ENCODE measurements around the gene LAP3.
"Not testable (repeated sequence)": the region's sequence is repeated elsewhere in the genome, so short reads cannot be mapped to it uniquely, and the experiment has no call there.

Gene LAP3

GRCh38 chr4:17576932-17577664 lies at the start of gene LAP3:
TSS of gene LAP3 (plus strand) at chr4:17577198. CDS start at chr4:17577466, 268 bp downstream.
- peak; percentile 99 for DNase-seq

GRCh38 chr4:17528551-17529165 lies 48.3 kb upstream of the LAP3 start:
- DNase-seq = no peak

DNA sequence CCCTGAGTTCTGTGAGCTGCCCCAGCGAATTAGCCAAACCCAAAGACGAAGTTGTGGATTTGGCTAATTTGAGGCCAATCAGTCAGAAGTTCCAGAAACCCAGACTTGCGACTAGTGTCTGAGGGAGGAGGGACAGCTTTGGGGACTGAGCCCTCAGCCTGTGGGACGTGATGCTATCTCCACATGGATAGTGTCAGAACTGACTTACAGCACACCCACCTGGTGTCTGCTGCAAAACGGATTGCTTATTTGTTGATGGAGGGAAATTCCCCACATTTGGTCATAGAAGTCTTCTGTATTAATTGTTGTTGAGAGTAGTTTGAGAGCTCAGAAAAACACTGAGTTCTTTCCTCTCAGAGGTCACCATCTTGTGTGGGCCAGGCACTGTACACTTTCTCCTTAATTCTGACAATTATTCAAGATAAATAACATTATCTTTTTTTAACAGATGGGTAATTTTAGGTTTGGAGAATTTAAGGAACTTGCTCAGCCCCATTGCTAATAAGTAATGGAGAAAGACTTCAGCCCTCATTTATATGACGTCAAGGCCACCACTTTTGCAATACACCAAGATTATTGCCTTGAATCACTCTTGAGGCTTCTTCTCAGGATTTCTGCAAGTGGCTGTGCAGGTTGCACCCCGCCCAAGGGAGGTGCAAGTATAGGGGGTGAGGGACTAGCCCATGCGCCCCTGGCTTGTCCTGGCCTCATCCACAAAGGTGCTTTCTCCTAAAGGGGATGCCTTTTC lies 45.3 kb upstream of the LAP3 start:
- DNase-seq = no peak

GRCh38 chr4:17534705-17535104 lies 42.3 kb upstream of the LAP3 start:
- DNase-seq = no peak

- DNase-seq = no peak
These were observed 41.8 kb upstream of the LAP3 start for GRCh38 chr4:17535242-17535641.

- DNase-seq = peak; percentile 4
These were observed 41.1 kb upstream of the LAP3 start for GRCh38 chr4:17535906-17536305.

- not testable (repeated sequence) for DNase-seq
These were observed 39.9 kb upstream of the LAP3 start for GRCh38 chr4:17537060-17537459.

DNA sequence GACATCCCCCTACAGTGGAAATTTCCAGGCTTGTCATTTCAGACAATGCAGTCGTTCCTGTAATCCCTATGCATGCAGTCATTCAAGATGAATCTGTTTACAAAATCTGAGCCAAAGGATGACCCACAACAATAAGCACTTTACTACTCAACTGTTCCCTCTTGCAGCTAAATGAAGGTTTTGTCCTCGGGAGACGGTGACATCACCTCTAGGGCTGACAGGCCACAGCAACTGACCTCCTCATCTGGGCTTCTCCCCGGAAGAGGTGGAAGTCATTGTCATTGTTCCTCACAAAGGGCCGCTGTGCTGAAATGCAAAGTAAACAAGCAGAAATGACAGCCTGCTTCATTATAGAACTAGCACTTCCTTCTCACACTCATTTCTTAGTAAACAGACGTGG lies 32.8 kb upstream of the LAP3 start:
- DNase-seq = no peak

- DNase-seq = no peak
These were observed 32.2 kb upstream of the LAP3 start for GRCh38 chr4:17544831-17545234.

DNA sequence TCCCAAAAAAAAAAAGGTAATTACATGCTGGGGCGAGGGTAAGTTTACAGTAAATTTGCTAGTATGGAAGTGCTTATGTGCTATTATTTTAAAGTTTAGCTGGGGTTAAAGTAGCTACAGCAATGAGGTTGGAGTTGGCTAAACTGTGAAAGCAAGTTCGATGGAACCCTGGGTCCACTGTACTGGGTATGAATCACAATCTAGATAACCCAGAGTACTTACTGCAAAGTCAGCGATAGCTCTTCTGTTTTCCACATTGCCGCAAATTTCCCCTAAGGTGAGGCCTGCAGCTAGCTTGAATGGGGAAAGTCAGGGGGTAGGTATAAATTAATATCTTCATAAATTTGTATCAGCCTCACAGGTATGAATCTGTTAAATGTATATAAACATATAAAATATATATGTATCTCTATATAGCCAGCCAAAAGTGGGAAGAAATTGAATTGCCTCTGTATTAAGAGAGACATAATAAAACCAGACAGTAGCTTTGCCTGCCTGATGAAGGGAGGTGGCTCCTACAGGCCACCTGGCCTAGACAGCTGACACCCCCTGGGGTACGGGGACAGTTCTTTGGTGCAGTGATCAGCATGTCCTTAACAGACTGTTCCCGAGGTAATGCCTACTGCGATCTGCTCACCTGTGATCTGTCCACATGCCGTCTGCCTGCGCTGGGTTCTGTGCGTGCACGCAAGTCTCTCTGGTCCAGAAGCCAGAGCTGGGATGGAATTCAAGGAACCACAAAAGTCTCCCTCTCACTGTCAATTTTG lies 31.4 kb upstream of the LAP3 start:
- no peak for DNase-seq

- no peak for DNase-seq
These were observed 30.8 kb upstream of the LAP3 start for GRCh38 chr4:17546222-17546621.

DNA sequence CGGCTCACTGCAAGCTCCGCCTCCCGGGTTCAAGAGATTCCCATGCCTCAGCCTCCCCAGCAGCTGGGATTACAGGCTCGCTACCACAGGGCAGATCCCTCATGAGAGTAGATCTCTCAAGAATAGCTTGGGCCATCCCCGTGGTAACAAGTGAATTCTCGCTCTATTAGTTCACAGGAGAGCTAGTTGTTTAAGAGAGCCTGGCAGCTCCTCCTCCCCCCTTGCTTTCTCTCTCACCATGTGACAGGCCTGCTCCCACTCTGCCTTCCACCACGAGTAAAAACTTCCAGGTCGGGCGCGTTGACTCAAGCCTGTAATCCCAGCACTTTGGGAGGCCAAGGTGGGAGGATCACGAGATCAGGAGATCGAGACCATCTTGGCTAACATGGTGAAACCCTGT lies 30.3 kb upstream of the LAP3 start:
- no peak for DNase-seq

GRCh38 chr4:17550549-17550948 lies 26.4 kb upstream of the LAP3 start:
- DNase-seq = no peak

DNA sequence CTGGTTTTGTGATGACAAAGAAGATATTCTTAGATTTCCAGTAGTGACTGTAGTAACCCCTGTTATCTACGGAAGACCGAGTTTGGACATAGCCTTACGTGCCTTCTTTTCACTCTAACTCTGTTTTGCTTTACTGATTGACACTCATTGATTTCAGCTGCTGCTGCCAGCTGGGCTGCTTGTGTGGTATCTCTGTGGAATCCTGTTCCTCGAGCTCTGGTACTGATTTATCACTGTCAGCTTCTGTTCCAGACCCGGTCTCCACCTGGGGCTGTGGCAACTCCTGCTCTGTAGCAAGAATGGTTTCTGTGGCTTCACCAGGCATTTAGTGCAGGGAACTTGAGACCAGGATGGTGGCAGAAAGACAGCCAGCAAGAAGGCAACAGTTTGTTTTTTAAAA lies 24.6 kb upstream of the LAP3 start:
- DNase-seq = no peak

- no peak for DNase-seq
These were observed 22.4 kb upstream of the LAP3 start for GRCh38 chr4:17554568-17554967.

DNA sequence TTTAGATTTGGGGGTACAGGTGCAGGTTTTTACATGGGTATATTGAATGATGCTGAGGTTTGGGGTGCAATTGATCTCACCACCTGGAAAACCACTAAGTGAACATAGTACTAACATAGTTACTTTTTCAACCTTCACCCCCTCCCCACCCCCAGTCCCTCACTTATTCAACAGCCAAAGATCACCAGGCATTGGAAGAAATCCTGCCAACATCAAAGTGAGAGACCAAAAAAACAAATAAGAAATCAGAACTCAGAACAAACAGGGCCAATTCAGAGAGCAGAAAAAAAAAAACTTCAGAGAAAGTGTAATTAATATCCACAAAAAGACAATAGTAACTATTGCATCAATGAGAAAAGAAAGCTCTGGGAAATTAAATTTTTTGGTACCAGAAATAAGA lies 20.5 kb upstream of the LAP3 start:
- DNase-seq = no peak

- DNase-seq = no peak
These were observed 19.1 kb upstream of the LAP3 start for GRCh38 chr4:17557880-17558279.

DNA sequence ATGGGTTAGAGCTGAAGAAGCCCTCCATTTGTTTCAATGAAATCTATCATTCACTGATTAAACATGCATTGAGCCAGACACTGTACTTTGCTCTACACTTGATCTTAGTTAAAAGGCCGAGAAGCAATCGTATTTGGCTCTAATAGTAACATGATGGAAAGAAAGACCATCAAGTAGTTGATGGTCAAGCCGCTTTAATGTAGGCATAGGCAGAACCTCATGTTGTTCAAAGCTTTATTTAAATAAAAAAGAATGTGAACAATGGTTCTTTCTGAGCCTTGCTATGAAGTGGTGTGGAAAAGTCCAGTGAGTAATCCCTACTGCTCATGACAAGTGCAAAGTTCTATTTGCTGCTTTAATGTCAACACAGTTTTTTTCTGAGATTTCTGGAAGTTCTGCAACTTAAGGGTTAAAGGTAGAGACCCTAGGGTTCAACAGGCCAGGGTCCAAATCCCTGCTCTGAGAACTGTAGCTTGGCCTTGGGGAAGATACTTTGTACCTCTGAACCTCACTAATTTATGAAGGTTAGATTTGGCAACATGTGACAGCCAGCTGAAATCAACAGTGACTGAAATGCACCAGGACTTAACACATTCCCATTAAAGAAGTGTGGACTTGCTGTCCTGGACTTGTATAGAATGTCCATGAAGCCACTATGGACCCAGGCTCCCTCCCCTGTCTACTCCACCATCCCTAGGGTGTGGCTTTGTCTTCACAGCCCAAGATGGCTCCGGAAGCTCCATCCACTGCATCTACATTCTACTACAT lies 17.9 kb upstream of the LAP3 start:
- no peak for DNase-seq

- no peak for DNase-seq
These were observed 17.3 kb upstream of the LAP3 start for GRCh38 chr4:17559709-17560048.

DNA sequence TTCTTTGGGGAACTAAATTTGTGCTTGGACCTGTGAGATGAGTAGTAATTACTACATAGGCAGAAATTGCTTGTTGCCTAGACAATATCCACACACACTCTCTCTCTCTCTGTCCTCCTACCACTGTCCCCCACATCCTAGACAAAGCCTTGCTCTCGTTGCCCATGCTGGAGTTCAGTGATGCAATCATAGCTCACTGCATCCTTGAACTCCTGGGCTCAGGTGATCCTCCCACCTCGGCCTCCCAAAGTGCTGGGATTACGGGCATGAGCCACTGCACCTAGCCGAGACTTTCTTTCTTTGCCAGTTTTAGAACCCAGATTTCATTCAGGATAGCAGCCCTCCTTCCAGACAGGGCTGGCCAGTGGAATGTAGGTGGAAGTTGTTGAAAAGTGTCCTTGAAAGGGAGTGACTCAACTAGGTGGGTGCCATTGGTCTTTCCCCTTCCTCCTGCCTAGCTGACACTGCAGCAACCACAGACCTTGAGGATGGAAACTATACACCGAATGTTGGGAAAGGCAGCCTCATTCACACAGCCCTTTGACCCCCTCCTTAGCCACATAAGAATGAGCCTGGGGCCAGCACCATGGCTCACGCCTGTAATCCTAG lies 16.8 kb upstream of the LAP3 start:
- DNase-seq = no peak

- DNase-seq = no peak
These were observed 15.6 kb upstream of the LAP3 start for GRCh38 chr4:17561195-17561909.

- no peak for DNase-seq
These were observed 14.8 kb upstream of the LAP3 start for GRCh38 chr4:17562157-17562556.

All from CD4-positive, alpha-beta T cell treated with Interleukin-17A for 1 hour (primary cell).